Activated effector memory CD4-positive, alpha-beta T cell treated with anti-CD3 and anti-CD28 coated beads, Interleukin-2, amount 50 U/mL, for 16 hours (primary cell): ENCODE measurements around the gene FBXO47.

Experiments
- DNase-seq: peaks from one replicate; pipeline ENCODE4 v3.0.0-alpha.2; 2020

FBXO47 gene

GRCh38 chr17:38899421-38899820 lies 67.8 kb downstream of the FBXO47 start:
- no peak for DNase-seq

DNA sequence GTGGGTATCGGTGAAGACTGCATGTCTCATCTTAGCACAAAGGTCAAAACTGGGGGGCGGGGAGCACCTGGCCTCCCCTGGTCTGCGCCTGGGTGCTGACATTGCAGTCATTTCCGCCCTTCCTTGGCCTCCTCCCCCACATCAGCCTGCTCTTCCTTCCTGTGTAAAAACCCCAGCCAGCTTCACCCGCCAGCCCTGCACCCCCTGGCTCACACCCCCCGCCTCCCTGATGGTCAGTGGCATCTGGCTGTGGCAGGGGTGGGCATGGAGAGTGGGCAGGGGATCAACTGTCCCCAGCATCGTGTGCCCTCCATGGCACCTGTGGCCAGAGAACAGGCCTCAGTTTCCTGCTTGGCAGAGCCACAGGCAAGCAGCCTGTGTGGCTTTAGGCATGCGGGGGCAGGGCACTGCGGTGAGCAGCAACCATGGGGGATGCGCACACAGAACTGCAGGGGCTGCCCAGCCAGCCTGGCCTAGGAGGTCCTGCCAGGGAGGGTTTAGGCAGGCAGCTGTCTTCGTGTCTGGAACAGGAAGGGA lies 68.3 kb downstream of the FBXO47 start:
- peak; percentile 93 for DNase-seq

- DNase-seq = no peak
Measured at GRCh38 chr17:38898291-38898679, 68.9 kb downstream of the FBXO47 start.

DNA sequence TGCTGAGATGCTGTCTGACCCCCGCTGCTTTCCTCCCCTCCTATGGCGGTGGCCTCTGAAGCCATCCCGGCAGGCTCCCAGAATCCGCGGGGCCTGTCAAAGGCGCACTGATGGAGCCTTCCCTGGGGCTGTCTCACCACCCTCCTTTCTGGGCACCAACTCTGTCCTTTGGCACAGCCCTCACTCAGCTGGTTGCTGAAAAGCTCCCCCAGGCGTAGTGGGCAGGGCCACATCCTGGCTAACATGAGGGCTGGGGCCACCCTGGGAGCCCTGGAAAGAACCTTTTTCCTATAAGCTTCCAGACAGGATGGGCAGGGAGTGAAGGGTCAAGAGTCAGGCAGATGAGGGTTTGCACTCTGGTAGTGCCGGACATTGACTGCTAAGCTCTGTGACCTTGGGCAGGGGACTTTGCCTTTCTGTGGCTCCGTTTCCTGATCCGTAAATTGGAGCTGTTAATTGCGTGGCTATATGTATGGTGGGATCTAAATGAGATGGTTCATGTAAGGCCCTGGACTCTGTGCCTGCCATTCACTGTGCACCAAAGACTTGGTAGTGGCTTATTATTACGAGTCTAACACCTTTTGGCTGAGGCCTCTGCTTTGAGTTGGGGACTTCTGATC lies 69.4 kb downstream of the FBXO47 start:
- DNase-seq = no peak

- no peak for DNase-seq
Measured at GRCh38 chr17:38897176-38897575, 70.0 kb downstream of the FBXO47 start.

DNA sequence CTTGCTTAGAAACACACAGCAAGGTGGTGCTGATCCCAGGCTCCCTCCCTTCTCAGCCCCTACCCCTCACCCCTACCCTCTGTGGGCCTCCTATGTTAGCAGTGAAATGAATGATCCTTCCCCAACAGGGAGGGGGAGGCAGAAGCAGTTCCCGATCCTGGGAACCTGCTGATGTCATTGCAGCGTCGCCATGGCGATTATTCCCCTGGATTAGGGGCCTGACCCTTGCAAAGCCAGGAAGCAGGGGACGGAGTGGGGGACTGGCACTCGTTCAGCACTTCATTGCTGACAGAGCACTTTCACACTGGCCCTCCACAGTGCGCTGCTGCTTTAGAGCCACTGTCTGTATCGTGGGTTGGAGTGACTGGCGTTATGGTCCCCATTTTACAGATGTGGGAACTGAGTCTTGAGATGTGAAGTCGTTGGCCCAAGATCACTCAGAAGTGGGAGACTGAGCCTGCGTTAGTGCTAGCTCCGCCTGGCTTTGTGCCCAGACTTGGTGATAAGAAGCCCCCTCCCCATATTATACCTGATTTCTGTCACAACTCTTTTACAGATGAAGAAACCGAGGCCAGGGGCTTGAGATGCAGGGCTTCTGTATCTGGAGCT lies 70.8 kb downstream of the FBXO47 start:
- DNase-seq = no peak

DNA sequence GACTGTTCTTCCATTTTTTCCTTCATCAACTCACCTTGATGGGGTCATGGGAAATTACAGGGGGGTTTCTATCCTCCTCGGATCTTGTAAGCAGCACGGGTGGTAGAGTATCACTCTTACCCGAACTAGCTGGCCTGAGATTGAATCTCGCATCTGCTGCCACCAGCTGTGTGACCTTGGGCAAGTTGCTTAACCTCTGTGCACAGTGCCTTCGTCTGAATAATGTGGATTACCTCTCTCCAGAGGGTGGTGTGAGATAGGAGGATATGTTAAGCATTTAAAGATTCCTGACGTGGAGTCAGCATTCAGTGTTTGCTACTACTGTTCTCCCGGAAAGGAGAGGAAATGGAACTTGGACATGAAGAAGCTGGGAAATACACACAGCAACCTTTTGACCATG lies 72.9 kb downstream of the FBXO47 start:
- no peak for DNase-seq

DNA sequence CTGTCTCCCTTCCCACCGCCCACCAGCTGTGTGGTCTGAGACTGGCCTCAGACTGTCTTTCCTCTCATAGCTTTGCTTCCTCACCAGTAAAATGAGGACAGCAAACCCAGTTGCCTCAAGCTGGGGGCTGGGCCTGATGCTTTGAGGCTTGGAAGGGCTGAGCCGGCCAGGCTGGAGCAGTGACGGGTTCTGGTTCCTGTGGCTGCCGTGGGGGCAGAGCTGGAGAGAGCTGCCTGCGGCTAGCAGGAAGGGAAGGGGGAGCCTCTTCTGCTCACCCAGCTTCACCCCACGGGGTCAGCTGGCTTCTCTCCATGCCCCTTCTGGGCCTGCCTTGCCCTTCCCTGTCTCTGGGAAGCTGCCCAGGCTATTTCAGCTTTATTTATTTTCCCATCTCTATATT lies 73.6 kb downstream of the FBXO47 start:
- DNase-seq = peak; percentile 73

- DNase-seq = no peak
Measured at GRCh38 chr17:38893113-38893512, 74.1 kb downstream of the FBXO47 start.

- DNase-seq = no peak
Measured at GRCh38 chr17:38892620-38893019, 74.6 kb downstream of the FBXO47 start.

DNA sequence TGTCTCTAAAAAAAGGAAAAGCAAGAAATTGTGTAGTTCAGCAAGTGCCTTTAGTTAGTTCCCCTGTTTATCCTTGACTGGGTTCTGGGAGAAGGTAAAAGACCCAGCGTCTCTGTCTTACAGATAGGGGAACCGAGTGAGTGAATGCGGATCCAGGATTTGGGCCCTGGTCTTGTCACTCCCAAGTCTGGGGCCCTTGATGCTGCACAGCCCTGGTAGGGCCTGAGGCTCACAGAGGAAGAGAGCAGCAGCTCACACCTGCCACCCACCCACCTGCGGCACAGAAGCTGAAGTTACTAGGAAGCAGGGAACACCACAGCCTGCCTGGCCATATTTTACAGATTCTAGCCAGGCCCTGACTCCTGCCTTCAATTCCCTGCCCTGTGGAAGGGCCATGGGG lies 75.1 kb downstream of the FBXO47 start:
- DNase-seq = no peak

GRCh38 chr17:38891441-38891840 lies 75.8 kb downstream of the FBXO47 start:
- DNase-seq = no peak

DNA sequence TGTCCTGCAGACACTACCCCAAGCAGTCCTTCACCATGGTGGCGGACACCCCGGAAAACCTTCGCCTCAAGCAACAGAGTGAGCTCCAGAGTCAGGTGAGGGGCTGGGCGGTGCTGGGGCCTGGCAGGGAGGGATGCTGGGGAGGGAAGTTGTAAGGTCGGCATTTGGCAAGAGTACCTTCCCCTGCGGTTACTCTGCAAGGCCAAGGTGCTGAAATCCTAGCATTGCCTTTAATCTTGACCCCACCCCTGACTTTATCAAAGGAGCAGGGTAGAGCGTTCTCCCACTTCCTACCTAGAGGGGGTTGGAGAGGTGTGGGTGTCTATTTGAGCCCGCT lies 76.8 kb downstream of the FBXO47 start:
- DNase-seq = no peak

- DNase-seq = no peak
Measured at GRCh38 chr17:38889745-38890409, 77.3 kb downstream of the FBXO47 start.

DNA sequence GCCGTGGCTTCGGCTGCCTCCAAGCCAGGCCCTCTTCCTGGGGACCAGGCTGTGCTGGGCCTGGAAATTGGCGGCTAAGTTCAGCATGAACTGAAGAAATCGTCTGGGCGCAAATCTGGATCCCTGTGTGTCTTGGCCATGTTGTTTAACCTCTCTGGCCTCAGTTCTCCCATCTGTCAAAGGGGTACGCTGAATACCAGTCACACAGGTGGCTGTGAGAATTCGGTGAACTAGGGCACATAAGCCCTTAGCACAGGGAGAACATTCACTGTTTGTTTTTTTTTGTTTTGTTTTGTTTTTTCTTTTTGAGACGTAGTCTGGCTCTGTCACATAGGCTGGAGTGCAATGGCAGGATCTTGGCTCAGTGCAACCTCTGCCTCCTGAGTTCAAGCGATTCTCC lies 78.4 kb downstream of the FBXO47 start:
- DNase-seq = no peak

DNA sequence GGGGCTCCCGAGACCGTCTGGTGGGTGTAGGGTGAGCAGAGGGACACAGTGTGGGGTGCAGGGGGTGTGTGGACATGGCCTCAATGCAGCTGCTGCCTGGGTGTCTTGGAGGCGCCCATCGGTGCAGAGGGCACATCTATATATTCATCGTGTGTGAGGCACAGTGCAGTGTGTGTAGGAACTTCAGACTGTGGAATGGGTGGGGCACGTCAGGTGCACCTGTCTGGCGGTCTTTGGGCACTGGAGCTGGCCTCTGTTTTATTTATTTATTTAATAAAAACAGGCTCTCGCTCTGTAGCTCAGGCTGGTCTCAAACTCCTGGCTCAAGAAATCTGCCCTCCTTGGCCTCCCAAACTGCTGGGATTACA lies 80.6 kb downstream of the FBXO47 start:
- no peak for DNase-seq
